DND-41 (cell line): ENCODE results near the gene TGFBRAP1.

ENCODE experiments used
- CTCF ChIP-seq: IDR thresholded peaks from 2 replicates; pipeline ENCODE4 v1.5.1; 2012; ENCODE audit warnings: borderline replicate concordance, low read length, moderate library complexity, mild to moderate bottlenecking; ENCODE audit not compliant: poor library complexity, severe bottlenecking; ENCODE audit errors: extremely low read depth
- EZH2 ChIP-seq: IDR thresholded peaks from 3 replicates; pipeline ENCODE4 v1.6.1; 2012; ENCODE audit warnings: borderline replicate concordance, low read depth, mild to moderate bottlenecking, moderate library complexity, low read length, inconsistent platforms; ENCODE audit not compliant: severe bottlenecking

DNA sequence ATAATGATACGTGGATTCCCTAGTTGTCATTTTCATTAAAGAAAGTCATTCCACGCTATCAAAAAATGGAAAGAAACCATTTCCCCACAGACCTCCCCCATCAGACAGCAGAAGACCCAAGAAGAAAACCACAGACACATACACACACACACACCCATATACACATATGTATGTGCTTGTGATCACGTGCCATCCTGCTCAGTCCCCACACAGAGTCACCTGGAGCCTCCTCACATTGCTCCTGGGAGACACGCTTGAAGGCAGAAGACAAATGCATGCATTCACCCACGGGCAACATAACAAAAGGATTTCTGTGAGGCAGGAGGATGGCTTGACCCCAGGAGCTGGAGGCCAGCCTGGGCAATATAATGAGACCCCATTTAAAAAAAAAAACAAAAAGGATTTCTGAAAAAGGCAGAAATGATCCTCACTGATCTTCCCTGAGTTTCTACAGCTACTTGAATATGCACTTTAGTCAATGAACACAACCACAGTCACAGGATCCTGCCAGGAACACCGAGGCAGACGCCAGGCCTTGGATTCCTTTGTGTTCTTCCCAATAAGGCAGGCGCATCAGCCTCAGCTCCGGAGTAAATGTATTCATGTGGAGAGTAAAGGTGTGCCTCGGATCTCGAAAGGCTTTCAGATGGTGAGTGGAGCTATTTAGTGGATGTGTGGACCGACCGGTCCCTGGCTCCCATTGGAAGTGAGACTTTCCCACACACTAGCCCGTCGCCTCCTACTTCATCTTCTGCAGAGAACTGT is 21.0 kb downstream of the TGFBRAP1 start:
- no peak for TF ChIP-seq EZH2
- no peak for TF ChIP-seq CTCF
